Transverse colon (tissue), 4 donors: ENCODE data around the gene IBA57. TPM values are rescaled to one million over a fixed set of nuclear protein-coding genes. Genes with fewer than 3 reads are reported as not detected.

Experiments
- DNase-seq: peaks from one replicate; pipeline ENCODE4 v3.0.0-alpha.2; 2019
- H3K27ac ChIP-seq, 4 donors: fragments of 200-600 bp; sonication (generic); 2 replicates each; pipeline ENCODE4 v1.5.1; 2016 to 2018; ENCODE audit warnings: inconsistent platforms in 4 of 4
- H3K27me3 ChIP-seq: fragments of 200-600 bp; sonication (generic); 2 replicates; pipeline ENCODE4 v1.5.1; 2017; ENCODE audit warnings: inconsistent platforms
- H3K36me3 ChIP-seq, 4 donors: fragments of 200-600 bp; sonication (generic); 2 replicates each; pipeline ENCODE4 v1.5.1; 2017 to 2019; ENCODE audit warnings: inconsistent platforms in 4 of 4
- H3K4me1 ChIP-seq, 4 donors: fragments of 200-600 bp; sonication (generic); 2 replicates each; pipeline ENCODE4 v1.5.1; 2017 to 2020; ENCODE audit warnings: inconsistent platforms in 4 of 4
- H3K4me3 ChIP-seq, 4 donors: fragments of 200-600 bp; sonication (generic); 1 replicate in 1 of 4; 2 replicates in 3 of 4; pipeline versions ENCODE4 v1.5.1 to v1.6.1; 2017 to 2019; ENCODE audit warnings: inconsistent platforms in 4 of 4
- H3K9me3 ChIP-seq, 2 donors: fragments of 200-600 bp; sonication (generic); 2 replicates each; pipeline ENCODE4 v1.5.1; 2017 to 2019; ENCODE audit warnings: inconsistent platforms in 2 of 2
- EP300 ChIP-seq: sonication (generic); formaldehyde crosslinking; IDR thresholded peaks from one replicate; pipeline ENCODE4 v1.6.1; 2017; ENCODE audit warnings: antibody characterized with exemption, low read depth
- POLR2A ChIP-seq: fragments of 450-650 bp; IDR thresholded peaks from one replicate; pipeline ENCODE4 v1.6.1; 2016; ENCODE audit warnings: antibody characterized with exemption, mild to moderate bottlenecking, moderate library complexity
- POLR2AphosphoS5 ChIP-seq, 3 donors: sonication (generic); formaldehyde crosslinking; IDR thresholded peaks; one replicate each; pipeline ENCODE4 v1.6.1; 2016; ENCODE audit warnings: antibody characterized with exemption in 3 of 3
- WGBS, 2 donors: methylation state at CpG; one replicate each; pipeline ENCODE4 v1.1.5; 2018; ENCODE audit warnings: low coverage in 1 of 2; 5-methylcytosine and 5-hydroxymethylcytosine counted together
- in situ Hi-C, 4 donors: fragments of 200-750 bp; cut with MboI; loops; one replicate each; pipeline versions ENCODE4 v1.15.0 to v1.15.1; 2017; ENCODE audit warnings: low sequenced_read_pairs in 3 of 4, low pct_ligation_motif_present in 1 of 4, low pct_unique_long_range_greater_than_20kb in 1 of 4
- intact Hi-C: fragments of 100-400 bp; cut with DNase I; formaldehyde crosslinking; loops from one replicate; pipeline ENCODE4 v1.15.1; 2023; ENCODE audit warnings: low total_unique reads
- total RNA-seq, 4 donors: library from RNA; depleted of rRNA; stranded (reverse); fragments of >200 nt; gene quantifications; one replicate each; pipeline ENCODE4 v1.1.0, GENCODE V29; 2016
- TF ChIP-seq, protein P1 (sequence below), 5 experiments: fragments of 200-600 bp in 3 of 5; fragments of 450-650 bp in 2 of 5; sonication (generic) in 3 of 5; IDR thresholded peaks; 1 replicate in 2 of 5; 2 replicates in 3 of 5; pipeline ENCODE4 v1.5.1; 2016 to 2017; ENCODE audit warnings: antibody characterized with exemption in 5 of 5, inconsistent platforms in 3 of 5, mild to moderate bottlenecking in 2 of 5, moderate library complexity in 1 of 5

The IBA57 gene
- total RNA-seq = 10 to 100 TPM in 3 of 4 donors, 1 to 10 TPM in 1; 7.5 to 13.5 (median 10.4) TPM

DNA sequence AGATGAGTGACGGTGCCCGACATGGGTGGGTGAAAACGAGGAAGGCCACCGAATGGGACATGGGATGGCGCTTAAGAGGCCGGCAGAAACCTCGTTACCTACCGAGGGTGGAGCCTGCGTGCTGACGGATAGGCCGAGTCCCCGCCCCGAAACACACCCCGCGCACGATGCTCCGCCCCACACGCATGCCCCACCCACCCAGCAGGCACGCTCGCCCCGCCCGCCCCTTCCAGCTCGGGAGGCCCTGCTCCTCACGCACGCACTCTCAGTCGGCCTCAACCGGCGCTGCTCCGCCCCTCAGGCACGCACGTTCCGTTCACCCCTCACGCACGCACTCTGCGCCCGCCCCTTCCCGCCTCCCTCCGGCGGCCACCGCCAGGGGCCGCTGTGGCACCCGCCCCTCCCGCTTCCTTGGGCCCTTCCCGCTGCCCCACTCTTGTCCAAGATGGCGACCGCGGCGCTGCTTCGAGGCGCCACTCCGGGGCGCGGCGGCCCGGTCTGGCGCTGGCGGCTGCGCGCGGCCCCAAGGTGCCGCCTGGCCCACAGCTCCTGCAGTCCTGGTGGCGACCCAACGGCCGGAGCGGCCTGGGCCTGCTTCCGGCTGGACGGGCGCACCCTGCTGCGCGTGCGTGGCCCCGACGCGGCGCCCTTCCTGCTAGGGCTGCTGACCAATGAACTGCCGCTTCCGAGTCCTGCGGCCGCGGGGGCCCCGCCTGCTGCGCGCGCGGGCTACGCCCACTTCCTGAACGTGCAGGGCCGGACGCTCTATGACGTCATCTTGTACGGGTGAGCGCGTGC is at the start of gene IBA57:
IBA57 (plus strand) TSS at position 433 of the 798 bp plus-strand sequence; CDS start at position 446, 13 bp downstream.
- DNase-seq = peak; percentile 100
- Histone ChIP-seq H3K4me3 (peak within 1 kb of the TSS; percentile 61 to 86 (median 74)), H3K27ac (peak within 1 kb of the TSS; percentile 97 to 100 (median 99)), H3K9me3 (no peaks in the 10 kb centered on the region), H3K36me3 (no peaks in the 10 kb centered on the region), H3K27me3 (no peaks in the 10 kb centered on the region), H3K4me1 (peaks cover 8 to 26% (median 21%) of the 10 kb centered on the region in 4 donors)
- TF ChIP-seq, protein P1, sequence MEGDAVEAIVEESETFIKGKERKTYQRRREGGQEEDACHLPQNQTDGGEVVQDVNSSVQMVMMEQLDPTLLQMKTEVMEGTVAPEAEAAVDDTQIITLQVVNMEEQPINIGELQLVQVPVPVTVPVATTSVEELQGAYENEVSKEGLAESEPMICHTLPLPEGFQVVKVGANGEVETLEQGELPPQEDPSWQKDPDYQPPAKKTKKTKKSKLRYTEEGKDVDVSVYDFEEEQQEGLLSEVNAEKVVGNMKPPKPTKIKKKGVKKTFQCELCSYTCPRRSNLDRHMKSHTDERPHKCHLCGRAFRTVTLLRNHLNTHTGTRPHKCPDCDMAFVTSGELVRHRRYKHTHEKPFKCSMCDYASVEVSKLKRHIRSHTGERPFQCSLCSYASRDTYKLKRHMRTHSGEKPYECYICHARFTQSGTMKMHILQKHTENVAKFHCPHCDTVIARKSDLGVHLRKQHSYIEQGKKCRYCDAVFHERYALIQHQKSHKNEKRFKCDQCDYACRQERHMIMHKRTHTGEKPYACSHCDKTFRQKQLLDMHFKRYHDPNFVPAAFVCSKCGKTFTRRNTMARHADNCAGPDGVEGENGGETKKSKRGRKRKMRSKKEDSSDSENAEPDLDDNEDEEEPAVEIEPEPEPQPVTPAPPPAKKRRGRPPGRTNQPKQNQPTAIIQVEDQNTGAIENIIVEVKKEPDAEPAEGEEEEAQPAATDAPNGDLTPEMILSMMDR (IDR thresholded peaks at IDR 0.05) = peak; percentile 61 to 97 (median 92)
- TF ChIP-seq POLR2AphosphoS5 (IDR thresholded peaks at IDR 0.05) (peak in 2 of 3 donors; percentile 91), EP300 (peak; percentile 89), POLR2A (peak; percentile 78)
- intact Hi-C loops (no loop called here), in situ Hi-C loops (no loop called here)
- WGBS, 2 donors = 0% methylated on average over 60 of the region's 93 CpGs; no CpG with 5 or more reads in 1 of the 2 donors

DNA sequence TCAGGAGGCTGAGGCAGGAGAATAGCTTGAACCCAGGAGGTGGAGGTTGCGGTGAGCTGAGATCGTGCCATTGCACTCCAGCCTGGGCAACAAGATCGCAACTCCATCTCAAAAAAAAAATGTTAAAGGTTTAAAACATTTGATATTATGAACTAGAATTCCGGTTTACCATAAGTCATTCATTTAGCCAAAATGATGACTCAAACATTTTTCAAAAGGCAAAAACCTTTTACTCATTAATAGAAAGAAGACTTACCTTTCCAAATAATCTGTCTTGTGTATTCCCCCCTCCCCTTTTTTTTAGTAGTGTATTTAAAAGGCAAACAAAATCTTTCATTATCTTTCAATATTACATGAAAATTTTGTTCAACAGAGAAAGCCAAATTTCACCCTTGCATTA is 48.3 kb upstream of the IBA57 start:
- WGBS, 2 donors = 96 to 100% methylated on average over 2 to 4 of the region's 4 CpGs
- H3K27ac ChIP-seq = no peak overlapping the region
- H3K36me3 ChIP-seq = no peaks in the 10 kb centered on the region
- DNase-seq = no peak
- intact Hi-C loops = no loop called here
- H3K4me1 ChIP-seq = no peaks in the 10 kb centered on the region
- H3K27me3 ChIP-seq = no peaks in the 10 kb centered on the region
- TF ChIP-seq EP300 = no peak
- no peak overlapping the region for H3K4me3 ChIP-seq
- H3K9me3 ChIP-seq = no peaks in the 10 kb centered on the region
- in situ Hi-C loops = no loop called here

DNA sequence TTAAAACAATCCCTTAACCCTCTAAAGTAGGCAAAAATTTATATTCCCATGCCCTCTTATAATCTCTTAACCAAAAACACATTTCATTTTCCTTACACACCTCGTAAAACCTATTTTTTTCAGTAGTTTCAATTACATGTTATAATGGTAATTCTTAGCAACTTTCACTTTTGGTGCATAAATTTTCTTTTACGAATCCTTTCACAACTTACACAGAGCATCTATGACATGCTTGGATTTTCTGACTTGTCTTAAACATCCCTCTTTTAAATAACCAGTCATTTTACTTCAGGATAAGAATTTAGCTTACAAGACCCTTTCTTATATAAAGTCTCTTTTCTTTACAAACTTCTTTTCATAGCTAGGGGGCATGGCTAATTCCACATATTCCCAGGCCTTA is 47.6 kb upstream of the IBA57 start:
- H3K4me1 ChIP-seq = no peaks in the 10 kb centered on the region
- TF ChIP-seq POLR2A (no peak), EP300 (no peak), POLR2AphosphoS5 (IDR thresholded peaks at IDR 0.05) (no peak)
- TF ChIP-seq, protein P1 (IDR thresholded peaks at IDR 0.05) = no peak
- intact Hi-C loops (no loop called here), in situ Hi-C loops (no loop called here)
- WGBS, 2 donors = 69 to 77% methylated on average over 2 of the region's 2 CpGs
- H3K9me3 ChIP-seq = no peaks in the 10 kb centered on the region
- no peak overlapping the region for H3K27ac ChIP-seq
- H3K4me3 ChIP-seq = no peak overlapping the region
- H3K27me3 ChIP-seq = no peaks in the 10 kb centered on the region
- no peaks in the 10 kb centered on the region for H3K36me3 ChIP-seq
- no peak for DNase-seq

DNA sequence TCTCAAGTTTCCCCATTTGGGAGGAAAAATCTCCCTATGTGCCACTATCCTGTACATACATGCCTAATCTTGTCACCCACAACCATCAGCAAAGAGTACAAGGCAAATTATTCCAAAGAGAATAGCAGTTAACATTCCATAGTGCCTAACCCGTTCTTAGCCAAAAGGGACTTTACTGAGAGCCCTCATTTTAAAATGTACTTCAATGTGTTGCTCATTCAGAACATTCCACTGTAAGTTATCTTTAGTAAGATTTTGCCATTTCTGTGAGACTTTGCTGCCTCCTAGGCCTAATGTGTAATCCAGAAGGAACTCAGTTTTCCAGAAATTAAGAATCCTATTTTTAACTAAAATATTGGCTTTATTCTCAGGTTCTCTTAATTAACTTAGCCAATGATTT is 45.3 kb upstream of the IBA57 start:
- TF ChIP-seq EP300 (no peak), POLR2A (no peak)
- WGBS, 2 donors = 75 to 82% methylated on average over 1 of the region's 1 CpG
- no peaks in the 10 kb centered on the region for H3K9me3 ChIP-seq
- no peaks in the 10 kb centered on the region for H3K36me3 ChIP-seq
- intact Hi-C loops (no loop called here), in situ Hi-C loops (loop anchor here in 1 of 4 donors (10.0 kb wide), 1 partner anchor 54 kb away; no protein-coding TSS in a partner anchor)
- no peaks in the 10 kb centered on the region for H3K4me1 ChIP-seq
- H3K4me3 ChIP-seq = no peak overlapping the region
- H3K27me3 ChIP-seq = no peaks in the 10 kb centered on the region
- no peak for DNase-seq
- H3K27ac ChIP-seq = no peak overlapping the region

DNA sequence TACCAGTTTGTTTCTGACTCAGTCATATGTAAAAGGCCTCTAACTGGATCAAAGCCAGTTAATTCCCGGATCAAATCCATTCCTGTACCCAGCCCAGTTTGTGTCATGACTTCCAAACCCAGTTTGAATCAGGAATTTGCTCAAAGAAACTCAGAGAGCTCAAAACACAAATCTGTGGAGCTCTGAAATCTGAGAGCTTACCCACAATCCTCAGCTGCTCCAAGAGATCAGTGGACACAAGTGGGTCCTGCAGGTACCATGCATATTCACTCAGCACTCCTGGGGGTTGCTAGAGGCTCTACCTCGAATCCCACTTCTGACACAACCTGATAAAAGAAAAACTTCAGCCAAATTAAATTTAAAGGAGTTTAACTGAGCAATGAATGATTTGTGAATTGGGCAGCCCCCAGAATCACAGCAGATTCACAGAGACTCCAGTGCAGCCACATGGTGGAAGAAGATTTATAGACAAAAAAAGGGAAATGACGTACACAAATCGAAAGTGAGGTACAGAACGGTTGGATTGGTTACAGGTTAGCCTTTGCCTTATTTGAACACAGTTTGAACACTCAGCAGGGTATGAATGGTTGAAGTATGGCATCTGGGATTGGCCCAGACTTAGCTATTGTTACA is 44.6 kb upstream of the IBA57 start:
- WGBS, 2 donors = 63 to 64% methylated on average over 5 of the region's 5 CpGs
- Histone ChIP-seq H3K27ac (no peak overlapping the region), H3K4me1 (no peaks in the 10 kb centered on the region), H3K36me3 (no peaks in the 10 kb centered on the region), H3K4me3 (no peak overlapping the region), H3K27me3 (no peaks in the 10 kb centered on the region), H3K9me3 (no peaks in the 10 kb centered on the region)
- TF ChIP-seq, protein P1 (IDR thresholded peaks at IDR 0.05) = no peak
- TF ChIP-seq POLR2A = no peak
- TF ChIP-seq EP300 = no peak
- TF ChIP-seq POLR2AphosphoS5 (IDR thresholded peaks at IDR 0.05) = no peak
- no peak for DNase-seq
- intact Hi-C loops (no loop called here), in situ Hi-C loops (loop anchor here in 1 of 4 donors (10.0 kb wide), 1 partner anchor 54 kb away; no protein-coding TSS in a partner anchor)
